Esophagus squamous epithelium (tissue), 5 donors: ENCODE data around the gene RGCC. TPM values are rescaled to one million over a fixed set of nuclear protein-coding genes. Genes with fewer than 3 reads are reported as not detected.

Experiments
- DNase-seq: peaks from one replicate; lab custom pipeline; 2025; lab: John Stamatoyannopoulos, UW
- H3K27ac ChIP-seq, 4 donors: fragments of 200-600 bp; sonication (generic); one replicate each; pipeline ENCODE4 v1.5.1; 2016 to 2019; ENCODE audit warnings: mild to moderate bottlenecking in 1 of 4
- H3K27me3 ChIP-seq, 4 donors: fragments of 200-600 bp; sonication (generic); 1 replicate in 3 of 4; 2 replicates in 1 of 4; pipeline versions ENCODE4 v1.5.1 to v1.6.0; 2017 to 2021; ENCODE audit warnings: antibody characterized with exemption in 1 of 4
- H3K36me3 ChIP-seq, 3 donors: fragments of 200-600 bp; sonication (generic); one replicate each; pipeline ENCODE4 v1.5.1; 2016 to 2019
- H3K4me1 ChIP-seq, 3 donors: fragments of 200-600 bp; sonication (generic); one replicate each; pipeline ENCODE4 v1.5.1; 2017 to 2019
- H3K4me3 ChIP-seq, 4 donors: fragments of 200-600 bp; sonication (generic); 1 replicate in 3 of 4; 2 replicates in 1 of 4; pipeline ENCODE4 v1.5.1; 2016 to 2019; ENCODE audit warnings: mild to moderate bottlenecking in 2 of 4, moderate library complexity in 1 of 4
- H3K9me3 ChIP-seq, 3 donors: fragments of 200-600 bp; sonication (generic); one replicate each; pipeline ENCODE4 v1.5.1; 2016 to 2019
- POLR2A ChIP-seq, 4 donors: fragments of 450-650 bp; IDR thresholded peaks; one replicate each; pipeline ENCODE4 v1.6.1; 2017; ENCODE audit warnings: antibody characterized with exemption in 4 of 4, mild to moderate bottlenecking in 4 of 4, moderate library complexity in 3 of 4
- WGBS, 2 donors: methylation state at CpG; one replicate each; pipeline ENCODE4 v1.1.5; 2018; 5-methylcytosine and 5-hydroxymethylcytosine counted together
- intact Hi-C: fragments of 100-400 bp; cut with DNase I; formaldehyde crosslinking; loops from one replicate; pipeline ENCODE4 v1.15.0; 2022
- total RNA-seq, 4 donors: library from RNA; depleted of rRNA; stranded (reverse); fragments of >200 nt; gene quantifications; one replicate each; pipeline ENCODE4 v1.1.0, GENCODE V29; 2016
- TF ChIP-seq, protein P1 (sequence below), 6 experiments: fragments of 450-650 bp in 4 of 6; fragments of 200-600 bp in 2 of 6; sonication (generic) in 2 of 6; IDR thresholded peaks; one replicate each; pipeline ENCODE4 v1.5.1; 2016 to 2019; ENCODE audit warnings: antibody characterized with exemption in 6 of 6, mild to moderate bottlenecking in 4 of 6, moderate library complexity in 4 of 6
- donor health status: DM: yes; HTN: yes; CAD: no.

Gene RGCC
- total RNA-seq, 4 donors from 2014 or later: 8.5 to 39.7 (median 16.7) TPM

DNA sequence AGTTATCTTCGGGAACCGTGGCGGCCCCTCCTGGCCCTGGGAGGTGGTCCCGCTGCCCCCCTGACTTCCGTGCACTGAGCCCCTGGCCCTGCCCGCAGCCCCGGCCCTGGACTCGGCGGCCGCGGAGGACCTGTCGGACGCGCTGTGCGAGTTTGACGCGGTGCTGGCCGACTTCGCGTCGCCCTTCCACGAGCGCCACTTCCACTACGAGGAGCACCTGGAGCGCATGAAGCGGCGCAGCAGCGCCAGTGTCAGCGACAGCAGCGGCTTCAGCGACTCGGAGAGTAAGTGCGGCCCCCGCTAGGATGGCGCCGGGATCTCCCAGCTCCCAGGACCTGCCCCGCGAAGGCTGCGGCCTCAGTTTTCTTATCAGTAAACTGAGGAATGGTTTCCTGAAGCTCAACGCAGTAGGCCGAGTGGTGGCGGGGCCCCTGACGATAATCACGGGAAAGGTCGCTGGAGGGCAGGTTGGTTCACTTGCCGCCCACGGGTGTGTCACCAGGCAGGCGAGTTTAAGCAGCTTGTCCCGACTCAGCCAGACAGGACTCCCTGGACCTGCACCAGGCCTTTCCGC, 924 bp downstream of the RGCC start:
- TF ChIP-seq POLR2A (IDR thresholded peaks at IDR 0.05): no peak
- TF ChIP-seq, protein P1, sequence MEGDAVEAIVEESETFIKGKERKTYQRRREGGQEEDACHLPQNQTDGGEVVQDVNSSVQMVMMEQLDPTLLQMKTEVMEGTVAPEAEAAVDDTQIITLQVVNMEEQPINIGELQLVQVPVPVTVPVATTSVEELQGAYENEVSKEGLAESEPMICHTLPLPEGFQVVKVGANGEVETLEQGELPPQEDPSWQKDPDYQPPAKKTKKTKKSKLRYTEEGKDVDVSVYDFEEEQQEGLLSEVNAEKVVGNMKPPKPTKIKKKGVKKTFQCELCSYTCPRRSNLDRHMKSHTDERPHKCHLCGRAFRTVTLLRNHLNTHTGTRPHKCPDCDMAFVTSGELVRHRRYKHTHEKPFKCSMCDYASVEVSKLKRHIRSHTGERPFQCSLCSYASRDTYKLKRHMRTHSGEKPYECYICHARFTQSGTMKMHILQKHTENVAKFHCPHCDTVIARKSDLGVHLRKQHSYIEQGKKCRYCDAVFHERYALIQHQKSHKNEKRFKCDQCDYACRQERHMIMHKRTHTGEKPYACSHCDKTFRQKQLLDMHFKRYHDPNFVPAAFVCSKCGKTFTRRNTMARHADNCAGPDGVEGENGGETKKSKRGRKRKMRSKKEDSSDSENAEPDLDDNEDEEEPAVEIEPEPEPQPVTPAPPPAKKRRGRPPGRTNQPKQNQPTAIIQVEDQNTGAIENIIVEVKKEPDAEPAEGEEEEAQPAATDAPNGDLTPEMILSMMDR (IDR thresholded peaks at IDR 0.05): no peak
- Histone ChIP-seq H3K27ac (peak overlapping the region; percentile 70 to 77 (median 71)), H3K36me3 (peaks cover 0 to 11% (median 0%) of the 10 kb centered on the region in 3 donors), H3K4me3 (peak overlapping the region; percentile 57 to 83 (median 66)), H3K4me1 (peaks cover 9 to 39% (median 15%) of the 10 kb centered on the region in 3 donors), H3K9me3 (no peaks in the 10 kb centered on the region), H3K27me3 (peaks cover 0 to 57% (median 0%) of the 10 kb centered on the region in 4 donors)
- WGBS, 2 donors: 1% methylated on average over 14 to 20 of the region's 50 CpGs
- peak; percentile 12 for DNase-seq
- intact Hi-C loops: loop anchor here (10.0 kb wide), 1 partner anchor 197 kb away; no protein-coding TSS in a partner anchor

DNA sequence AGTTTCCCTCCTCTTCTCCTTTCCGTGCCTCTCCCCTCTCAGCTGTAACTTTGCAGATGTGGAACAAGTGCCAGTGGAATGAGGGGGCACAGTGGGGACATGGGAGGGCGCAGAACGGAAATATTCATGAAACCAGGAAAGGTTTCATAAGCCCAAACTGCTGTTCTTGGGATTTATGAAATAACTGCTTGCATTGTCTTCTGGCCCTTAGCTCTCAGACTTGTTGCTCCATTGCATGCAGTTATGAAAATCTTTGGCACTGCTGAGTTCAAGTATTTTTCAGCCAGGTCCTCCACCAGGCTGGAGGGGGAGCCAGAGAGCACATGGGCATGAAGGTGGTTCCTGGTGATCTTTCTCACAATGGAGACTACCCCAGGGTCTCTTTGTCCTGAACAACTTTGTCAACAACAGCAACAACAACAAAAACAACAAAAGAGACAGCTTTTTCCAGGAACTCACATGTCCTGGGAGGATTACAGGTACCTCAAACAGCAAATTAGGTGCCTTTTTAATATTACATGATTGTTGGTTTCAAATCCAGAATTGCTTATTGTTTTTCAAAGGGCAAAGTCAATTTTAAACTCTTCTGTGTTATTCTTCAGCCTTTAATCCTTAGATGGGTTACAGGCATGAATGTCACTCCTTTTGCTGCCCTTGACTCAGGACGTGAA, 1.5 kb downstream of the RGCC start:
- peak overlapping the region; percentile 70 to 77 (median 71) for H3K27ac ChIP-seq
- H3K9me3 ChIP-seq: no peaks in the 10 kb centered on the region
- WGBS, 2 donors: 17 to 29% methylated on average over 4 of the region's 4 CpGs
- H3K4me3 ChIP-seq: peak overlapping the region; percentile 57 to 83 (median 66)
- peaks cover 0 to 11% (median 0%) of the 10 kb centered on the region in 3 donors for H3K36me3 ChIP-seq
- intact Hi-C loops: loop anchor here (10.0 kb wide), 1 partner anchor 196 kb away; no protein-coding TSS in a partner anchor
- peaks cover 9 to 45% (median 16%) of the 10 kb centered on the region in 3 donors for H3K4me1 ChIP-seq
- peaks cover 0 to 57% (median 0%) of the 10 kb centered on the region in 4 donors for H3K27me3 ChIP-seq
- TF ChIP-seq POLR2A (IDR thresholded peaks at IDR 0.05): no peak
- TF ChIP-seq, protein P1 (IDR thresholded peaks at IDR 0.05): peak; percentile 40 to 74 (median 56)
- DNase-seq: peak; percentile 5

GRCh38 chr13:41459432-41460073, 2.2 kb downstream of the RGCC start:
- peaks cover 15 to 52% (median 19%) of the 10 kb centered on the region in 3 donors for H3K4me1 ChIP-seq
- intact Hi-C loops: loop anchor here (10.0 kb wide), 1 partner anchor 195 kb away; no protein-coding TSS in a partner anchor
- H3K27ac ChIP-seq: peak overlapping the region in 2 of 4 donors; percentile 70 to 77
- WGBS, 2 donors: 65 to 71% methylated on average over 7 of the region's 7 CpGs
- H3K36me3 ChIP-seq: peaks cover 0 to 11% (median 0%) of the 10 kb centered on the region in 3 donors
- peak overlapping the region in 3 of 4 donors; percentile 57 to 83 (median 74) for H3K4me3 ChIP-seq
- no peak for DNase-seq
- TF ChIP-seq, protein P1 (IDR thresholded peaks at IDR 0.05): no peak
- no peak for TF ChIP-seq POLR2A (IDR thresholded peaks at IDR 0.05)
- peaks cover 0 to 57% (median 0%) of the 10 kb centered on the region in 4 donors for H3K27me3 ChIP-seq
- no peaks in the 10 kb centered on the region for H3K9me3 ChIP-seq

- Histone ChIP-seq H3K27me3 (peaks cover 0 to 52% (median 0%) of the 10 kb centered on the region in 4 donors), H3K4me3 (peak overlapping the region in 3 of 4 donors; percentile 57 to 83 (median 74)), H3K27ac (peak overlapping the region in 1 of 4 donors; percentile 17), H3K9me3 (no peaks in the 10 kb centered on the region), H3K4me1 (peaks cover 16 to 56% (median 19%) of the 10 kb centered on the region in 3 donors), H3K36me3 (peaks cover 0 to 11% (median 0%) of the 10 kb centered on the region in 3 donors)
- intact Hi-C loops: no loop called here
- no peak for DNase-seq
- 33 to 62% methylated on average over 2 of the region's 2 CpGs for WGBS, 2 donors
- TF ChIP-seq, protein P1 (IDR thresholded peaks at IDR 0.05): no peak
- TF ChIP-seq POLR2A (IDR thresholded peaks at IDR 0.05): no peak
Measured at GRCh38 chr13:41460074-41460465, 2.7 kb downstream of the RGCC start.
